Esophagus (tissue), 2 donors: Measurements from ENCODE around the gene ERCC6L2. TPM values are rescaled to one million over a fixed set of nuclear protein-coding genes. Genes with fewer than 3 reads are reported as not detected.

Experiments used
- H3K27ac ChIP-seq, 2 donors: one replicate each; pipeline ENCODE4 v1.5.1; 2013; ENCODE audit warnings: low read depth in 2 of 2, mild to moderate bottlenecking in 2 of 2, inconsistent platforms in 1 of 2, low read length in 1 of 2, moderate library complexity in 1 of 2
- H3K27me3 ChIP-seq, 2 donors: one replicate each; pipeline ENCODE4 v1.6.1; 2013; ENCODE audit warnings: low read length in 2 of 2, control low read depth in 1 of 2, mild to moderate bottlenecking in 1 of 2; ENCODE audit not compliant: insufficient read depth in 2 of 2, control insufficient read depth in 1 of 2
- H3K36me3 ChIP-seq, 2 donors: one replicate each; pipeline ENCODE4 v1.6.1; 2013; ENCODE audit warnings: low read length in 1 of 2; ENCODE audit not compliant: control insufficient read depth in 2 of 2, insufficient read depth in 2 of 2
- H3K4me1 ChIP-seq, 2 donors: one replicate each; pipeline ENCODE4 v1.6.1; 2013; ENCODE audit warnings: low read length in 1 of 2; ENCODE audit not compliant: control insufficient read depth in 2 of 2, insufficient read depth in 2 of 2
- H3K4me3 ChIP-seq, 2 donors: one replicate each; pipeline ENCODE4 v1.5.1; 2013; ENCODE audit warnings: low read length in 2 of 2, mild to moderate bottlenecking in 2 of 2, low read depth in 1 of 2, moderate library complexity in 1 of 2
- H3K9me3 ChIP-seq, 2 donors: one replicate each; pipeline ENCODE4 v1.6.1; 2013; ENCODE audit warnings: mild to moderate bottlenecking in 2 of 2, low read depth in 1 of 2, low read length in 1 of 2, moderate library complexity in 1 of 2; ENCODE audit not compliant: control insufficient read depth in 2 of 2, insufficient read depth in 1 of 2
- WGBS, 2 donors: extraction: QIAGEN DNeasy Blood & Tissue Kit; methylation state at CpG; one replicate each; pipeline ENCODE4 v1.1.7; 2013; 5-methylcytosine and 5-hydroxymethylcytosine counted together
- polyA plus RNA-seq, 2 donors: library from polyadenylated mRNA; stranded (reverse); fragments of 200-250 nt; gene quantifications; one replicate each; pipeline ENCODE4 v1.2.3, GENCODE V29; 2013
- donor health status: healthy with polysubstance abuse.
- donor health status: Bipolar disorder and iron deficiency.

ERCC6L2 gene
- polyA plus RNA-seq, 2 donors, result 3.0 to 6.2 TPM

DNA sequence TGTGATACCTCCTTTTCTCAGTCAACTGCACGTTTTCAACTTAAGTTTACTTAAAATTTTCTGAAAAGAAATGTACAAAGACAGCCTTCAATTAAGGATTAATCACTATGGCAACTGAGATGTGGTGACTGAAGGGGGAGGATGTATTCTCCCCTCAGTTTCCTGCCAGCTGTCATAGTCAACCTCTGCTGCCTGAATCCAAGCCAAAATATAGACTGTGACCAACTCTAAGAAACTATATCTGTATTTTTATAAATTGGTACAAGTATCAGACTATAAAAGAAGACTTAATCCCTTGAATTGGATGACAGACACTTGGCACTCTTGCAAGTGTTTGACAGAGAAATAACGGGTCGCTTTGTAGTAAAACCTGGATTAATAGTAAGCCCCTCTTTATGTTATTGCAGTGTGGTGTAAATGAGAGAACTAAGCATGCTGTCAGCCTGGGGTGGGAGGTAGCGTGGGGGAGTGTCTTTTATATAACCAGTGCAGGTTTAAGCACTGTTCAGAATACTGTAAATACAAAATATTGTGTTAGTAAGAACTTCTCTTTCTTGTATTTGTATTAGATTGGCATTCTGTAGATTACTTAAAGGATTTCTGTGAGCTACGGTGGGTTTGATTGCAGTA, 106.4 kb downstream of the ERCC6L2 start:
- H3K36me3 ChIP-seq, result no peaks in the 10 kb centered on the region
- H3K27me3 ChIP-seq, result no peaks in the 10 kb centered on the region
- no peak overlapping the region for H3K4me3 ChIP-seq
- WGBS, 2 donors, result 32 to 39% methylated on average over 5 of the region's 5 CpGs
- H3K27ac ChIP-seq, result no peak overlapping the region
- H3K4me1 ChIP-seq, result no peaks in the 10 kb centered on the region
- no peaks in the 10 kb centered on the region for H3K9me3 ChIP-seq

DNA sequence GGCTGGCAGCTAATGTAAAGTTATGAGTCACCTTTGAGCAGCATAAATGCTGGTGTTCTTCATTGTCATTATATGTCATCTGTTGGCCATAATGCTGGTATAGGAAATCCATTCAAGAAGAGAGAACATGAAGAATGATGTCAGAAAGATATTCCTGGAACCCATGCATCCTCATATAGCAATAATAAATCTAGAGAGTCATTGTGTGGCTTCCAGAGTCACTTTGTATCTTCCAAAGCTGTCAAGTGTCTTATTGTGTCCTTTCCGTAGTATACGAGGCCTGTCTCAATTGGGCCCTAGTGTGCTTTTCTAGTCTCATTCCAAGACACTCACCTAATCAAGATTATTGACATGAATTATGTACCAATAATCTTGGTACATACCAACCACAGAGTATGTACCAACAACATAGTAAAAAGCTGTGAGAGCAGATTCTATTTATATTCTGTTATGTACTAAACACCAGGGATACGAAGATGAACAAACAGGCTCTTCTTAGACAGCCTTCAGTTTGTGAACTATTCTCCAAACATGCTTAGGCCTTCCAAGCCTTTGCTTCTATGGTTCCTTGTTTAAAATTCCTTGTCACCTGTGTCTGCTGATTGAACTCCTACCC, 110.1 kb downstream of the ERCC6L2 start:
- H3K4me1 ChIP-seq, result no peaks in the 10 kb centered on the region
- H3K9me3 ChIP-seq, result peaks cover 0 to 4% of the 10 kb centered on the region in 2 donors
- H3K27me3 ChIP-seq, result no peaks in the 10 kb centered on the region
- peaks cover 0 to 4% of the 10 kb centered on the region in 2 donors for H3K36me3 ChIP-seq
- H3K27ac ChIP-seq, result no peak overlapping the region
- WGBS, 2 donors, result 87 to 93% methylated on average over 3 of the region's 3 CpGs
- no peak overlapping the region for H3K4me3 ChIP-seq

DNA sequence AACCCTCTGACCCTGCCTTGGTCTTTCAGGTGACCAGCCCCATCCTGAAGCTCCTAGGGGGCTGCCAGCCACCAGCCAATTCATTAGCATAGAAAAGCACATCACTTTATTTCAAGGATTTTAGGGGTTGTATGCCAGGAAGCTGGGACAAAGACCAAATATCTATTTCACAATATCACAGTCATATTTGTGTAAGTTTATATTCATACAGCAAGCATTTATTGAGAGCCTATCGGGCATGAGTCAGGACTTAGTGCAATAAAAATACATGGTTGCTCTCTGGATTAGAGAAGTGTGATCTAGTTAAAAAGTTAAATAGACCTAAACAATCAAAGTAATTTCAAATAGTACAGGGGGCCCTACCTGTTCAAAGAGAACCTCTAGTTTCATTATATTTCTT, 113.8 kb downstream of the ERCC6L2 start:
- H3K27me3 ChIP-seq, result no peaks in the 10 kb centered on the region
- no peaks in the 10 kb centered on the region for H3K4me1 ChIP-seq
- peaks cover 0 to 4% of the 10 kb centered on the region in 2 donors for H3K9me3 ChIP-seq
- 74 to 85% methylated on average over 1 of the region's 1 CpG for WGBS, 2 donors
- no peak overlapping the region for H3K27ac ChIP-seq
- H3K36me3 ChIP-seq, result peaks cover 0 to 4% of the 10 kb centered on the region in 2 donors
- no peak overlapping the region for H3K4me3 ChIP-seq

- 98 to 100% methylated on average over 1 of the region's 1 CpG for whole genome bisulfite sequencing, 2 donors
- Histone ChIP-seq H3K4me1 (no peaks in the 10 kb centered on the region), H3K27ac (no peak overlapping the region), H3K9me3 (peaks cover 0 to 4% of the 10 kb centered on the region in 2 donors), H3K4me3 (no peak overlapping the region), H3K27me3 (no peaks in the 10 kb centered on the region), H3K36me3 (peaks cover 0 to 4% of the 10 kb centered on the region in 2 donors)
Observed at GRCh38 chr9:95991326-95991725, 115.8 kb downstream of the ERCC6L2 start.

DNA sequence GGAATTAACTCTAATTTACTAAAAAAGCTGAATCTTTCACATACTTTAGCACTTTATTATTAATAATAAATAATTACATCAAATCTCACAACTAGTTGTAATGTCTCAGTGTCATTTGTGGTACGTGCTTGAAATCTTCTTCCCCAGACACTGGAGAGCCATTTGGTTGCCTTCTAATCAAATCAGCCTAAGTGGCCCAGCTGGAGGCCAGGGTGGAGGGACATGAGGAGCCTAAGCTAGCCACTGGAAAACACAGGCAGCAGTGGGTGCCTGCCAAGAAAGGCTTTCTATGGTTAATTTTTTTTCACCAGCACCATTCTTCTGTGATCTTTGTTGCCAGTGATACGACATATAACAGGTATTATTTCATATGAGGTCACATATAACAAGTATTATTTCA, 117.0 kb downstream of the ERCC6L2 start:
- 96 to 99% methylated on average over 2 of the region's 2 CpGs for WGBS, 2 donors
- Histone ChIP-seq H3K9me3 (peaks cover 0 to 2% of the 10 kb centered on the region in 2 donors), H3K36me3 (peaks cover 0 to 1% of the 10 kb centered on the region in 2 donors), H3K4me1 (no peaks in the 10 kb centered on the region), H3K27ac (no peak overlapping the region), H3K4me3 (no peak overlapping the region), H3K27me3 (no peaks in the 10 kb centered on the region)

GRCh38 chr9:95993337-95993736, 117.8 kb downstream of the ERCC6L2 start:
- no peaks in the 10 kb centered on the region for H3K4me1 ChIP-seq
- 97% methylated on average over 3 of the region's 3 CpGs for WGBS, 2 donors
- H3K36me3 ChIP-seq, result no peaks in the 10 kb centered on the region
- no peaks in the 10 kb centered on the region for H3K9me3 ChIP-seq
- no peak overlapping the region for H3K4me3 ChIP-seq
- H3K27ac ChIP-seq, result no peak overlapping the region
- H3K27me3 ChIP-seq, result no peaks in the 10 kb centered on the region

GRCh38 chr9:95999390-95999789, 123.9 kb downstream of the ERCC6L2 start:
- H3K4me3 ChIP-seq, result no peak overlapping the region
- no peaks in the 10 kb centered on the region for H3K27me3 ChIP-seq
- no peaks in the 10 kb centered on the region for H3K4me1 ChIP-seq
- H3K27ac ChIP-seq, result no peak overlapping the region
- H3K36me3 ChIP-seq, result peaks cover 0 to 2% of the 10 kb centered on the region in 2 donors
- 95 to 97% methylated on average over 3 of the region's 3 CpGs for WGBS, 2 donors
- no peaks in the 10 kb centered on the region for H3K9me3 ChIP-seq

DNA sequence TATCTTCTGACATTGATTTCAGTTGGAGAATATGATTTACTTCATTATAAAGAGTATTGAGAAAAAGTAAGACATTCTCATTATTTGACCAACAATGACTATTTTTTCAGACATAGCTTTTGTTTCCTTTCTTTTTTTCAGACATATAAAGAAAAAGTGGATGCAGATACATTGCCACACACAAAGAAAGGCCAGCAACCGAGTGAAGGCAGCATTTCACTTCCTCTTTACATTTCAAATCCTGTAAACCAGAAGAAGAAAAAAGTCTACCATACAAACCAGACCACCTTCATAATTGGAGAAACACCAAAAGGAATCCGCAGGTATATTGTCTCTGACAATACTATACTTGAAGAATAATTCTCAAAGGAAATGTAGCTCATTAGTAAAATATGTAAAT, 128.9 kb downstream of the ERCC6L2 start:
- 49 to 90% methylated on average over 2 of the region's 2 CpGs for WGBS, 2 donors
- Histone ChIP-seq H3K27me3 (no peaks in the 10 kb centered on the region), H3K9me3 (no peaks in the 10 kb centered on the region), H3K27ac (no peak overlapping the region), H3K36me3 (peaks cover 3 to 5% of the 10 kb centered on the region in 2 donors), H3K4me1 (peaks cover 1 to 3% of the 10 kb centered on the region in 2 donors), H3K4me3 (no peak overlapping the region)

GRCh38 chr9:96006296-96006879, 130.9 kb downstream of the ERCC6L2 start:
- H3K36me3 ChIP-seq, result peaks cover 3 to 5% of the 10 kb centered on the region in 2 donors
- 98% methylated on average over 9 of the region's 9 CpGs for WGBS, 2 donors

More at GRCh38 chr9:96006296-96006879, 130.9 kb downstream of the ERCC6L2 start:
- H3K4me1 ChIP-seq, result peaks cover 1 to 3% of the 10 kb centered on the region in 2 donors
- no peaks in the 10 kb centered on the region for H3K9me3 ChIP-seq
- no peak overlapping the region for H3K27ac ChIP-seq
- H3K4me3 ChIP-seq, result no peak overlapping the region
- H3K27me3 ChIP-seq, result no peaks in the 10 kb centered on the region
